LNCAP (cell line): Measurements from ENCODE around the gene FRMD4A.

Source experiments
- CTCF ChIP-seq: fragments of 450-650 bp; IDR thresholded peaks from 2 replicates; pipeline ENCODE4 v1.5.1; 2017; ENCODE audit warnings: mild to moderate bottlenecking

The FRMD4A gene

DNA sequence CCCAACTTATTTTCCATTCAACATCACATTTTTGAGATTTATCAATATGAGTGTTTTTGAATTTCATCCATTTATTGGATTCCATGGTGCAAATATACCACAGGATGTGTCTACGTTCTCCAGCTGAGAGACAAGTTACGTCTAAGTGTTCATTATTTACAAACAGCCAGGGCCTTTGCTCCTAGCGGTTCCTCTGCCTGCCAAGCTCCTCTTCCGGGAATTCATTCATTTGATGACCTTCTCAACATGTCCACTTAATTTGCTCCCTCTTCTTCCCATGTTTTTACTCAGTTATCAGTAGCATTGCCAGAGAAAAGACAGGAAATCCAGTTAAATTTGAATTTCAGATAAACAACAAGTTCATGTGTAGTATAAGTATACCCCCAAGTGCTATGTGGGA lies 422.2 kb downstream of the FRMD4A start:
- TF ChIP-seq CTCF: no peak

- TF ChIP-seq CTCF: no peak
Observed at GRCh38 chr10:13907570-13907969, 423.2 kb downstream of the FRMD4A start.

- TF ChIP-seq CTCF: no peak
Observed at GRCh38 chr10:13905281-13905680, 425.4 kb downstream of the FRMD4A start.

DNA sequence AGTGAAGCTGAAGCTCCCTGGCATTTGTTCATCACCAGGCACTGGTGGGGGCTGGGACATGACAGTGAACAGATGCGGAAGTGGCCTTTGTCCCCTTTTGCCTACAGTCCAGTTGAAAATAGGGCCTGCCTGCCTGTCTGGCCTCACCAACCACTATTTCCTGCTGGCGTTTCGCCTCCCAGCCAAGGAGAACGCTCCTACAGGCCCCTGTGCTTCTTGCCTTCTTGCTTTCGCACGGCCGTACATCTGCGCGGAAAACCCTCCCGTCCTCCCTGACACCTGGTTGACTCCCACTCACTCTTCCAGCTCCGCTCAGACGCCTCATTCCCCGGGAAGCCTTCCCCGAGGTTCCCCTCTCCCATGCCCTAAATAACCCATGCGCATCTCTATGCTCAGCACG lies 426.7 kb downstream of the FRMD4A start:
- no peak for TF ChIP-seq CTCF

DNA sequence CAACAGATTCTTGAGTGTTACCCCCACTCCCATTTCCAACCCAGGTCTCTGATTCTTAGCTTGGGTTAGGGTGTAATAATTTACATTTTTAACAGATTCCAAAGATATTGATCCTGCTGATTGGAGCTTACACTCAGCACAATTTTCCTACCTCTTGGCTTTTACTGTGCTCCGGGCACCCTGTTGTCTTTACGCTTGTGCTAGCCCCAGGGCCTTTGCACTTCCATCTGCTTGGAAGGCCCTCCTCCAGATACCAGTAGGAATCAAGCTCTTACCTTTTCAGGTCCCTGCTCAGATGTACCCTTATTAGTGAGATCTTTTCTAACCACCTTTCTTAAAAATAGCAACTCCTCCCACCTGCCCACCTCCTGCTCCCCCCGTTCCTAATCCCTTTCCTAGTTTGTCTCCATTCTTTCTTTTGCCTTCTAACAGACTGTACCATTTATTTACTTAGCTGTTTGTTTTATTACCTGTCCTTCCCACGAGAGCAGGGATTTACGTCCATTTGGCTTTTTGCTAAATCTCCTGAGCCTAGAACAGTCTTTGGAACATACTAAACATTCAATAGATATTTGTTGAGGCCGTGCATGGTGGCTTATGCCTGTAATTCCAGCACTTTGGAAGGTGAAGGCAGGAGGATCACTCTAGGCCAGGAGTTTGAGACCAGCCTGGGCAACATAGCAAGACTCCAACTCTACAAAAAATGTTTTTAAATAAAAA lies 427.7 kb downstream of the FRMD4A start:
- no peak for TF ChIP-seq CTCF

DNA sequence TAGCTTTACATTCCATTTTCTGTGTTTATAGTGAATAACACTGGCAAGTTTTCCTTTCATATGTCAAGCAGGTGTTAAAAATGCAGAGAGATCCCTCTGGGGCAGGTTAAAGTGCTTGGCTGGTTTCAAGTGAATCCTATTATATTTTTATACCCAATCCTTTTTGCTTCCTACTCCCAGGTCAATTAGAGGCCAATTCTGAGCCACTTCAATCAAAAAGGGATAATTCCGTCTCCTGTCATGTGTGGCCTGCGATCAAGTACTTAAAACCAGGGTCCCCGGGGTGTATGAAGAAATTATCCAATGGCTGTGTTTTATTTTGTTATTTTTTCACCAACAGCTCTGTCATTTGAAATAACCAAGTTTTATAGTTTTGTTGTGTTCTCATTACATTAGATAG lies 430.8 kb downstream of the FRMD4A start:
- TF ChIP-seq CTCF: no peak

DNA sequence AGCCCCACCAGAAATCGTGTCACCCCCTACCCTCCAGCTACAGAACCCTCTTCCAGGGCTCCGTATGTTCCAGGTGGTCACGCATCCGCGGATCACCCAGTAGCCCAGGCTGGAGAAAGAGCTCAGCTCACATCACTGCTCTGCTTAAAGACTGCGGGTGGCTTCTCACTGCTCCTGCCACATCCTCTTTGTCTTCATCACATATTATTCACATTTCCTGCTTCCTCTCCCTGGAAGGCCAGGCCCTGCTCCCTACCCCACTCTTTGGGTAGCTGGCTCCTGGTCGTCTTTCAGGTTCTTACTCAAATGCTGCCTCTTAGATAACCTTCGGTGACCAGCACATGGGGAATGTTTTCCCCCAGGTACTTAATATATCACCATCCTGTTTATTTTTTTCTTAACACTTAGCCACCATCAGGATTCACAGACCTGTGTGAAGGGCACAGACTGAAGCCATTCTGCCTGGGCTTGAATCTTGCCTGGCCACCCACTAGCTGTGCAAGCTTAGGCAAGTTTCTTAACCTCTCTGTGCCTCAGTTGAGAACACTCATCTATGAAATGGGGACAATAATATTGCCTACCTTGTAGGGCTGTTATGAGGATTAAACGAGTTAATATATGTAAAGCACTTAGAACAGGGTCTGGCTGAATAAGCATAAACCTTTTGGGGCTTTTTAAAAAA lies 436.2 kb downstream of the FRMD4A start:
- no peak for TF ChIP-seq CTCF
